OCI-LY7 (cell line): ENCODE results near the gene TCEANC2. TPM values are rescaled to one million over a fixed set of nuclear protein-coding genes. Genes with fewer than 3 reads are reported as not detected.

ENCODE experiments used
- BruUV-seq: library from RNA; stranded (reverse); fragments of 400-500 nt; replicated peaks from 2 replicates; lab custom pipeline; 2021; lab: Mats Ljungman, UMichigan
- CTCF ChIA-PET: fragments of 300-600 bp; sonication (Branson Sonifier 250); formaldehyde crosslinking; loops from one replicate; lab custom pipeline; 2022; ENCODE audit warnings: antibody characterized with exemption; ENCODE audit not compliant: unreplicated experiment; lab: Charles Lee
- POLR2A ChIA-PET: fragments of 300-600 bp; sonication (Branson Sonifier 250); formaldehyde crosslinking; loops from one replicate; lab custom pipeline; 2022; ENCODE audit warnings: antibody characterized with exemption; lab: Charles Lee
- DNase-seq: peaks from one replicate; pipeline ENCODE4 v3.0.0-alpha.2; 2015; ENCODE audit warnings: low spot score
- H2AFZ ChIP-seq: fragments of 200-600 bp; sonication (generic), shearing (Covaris generic); 2 replicates; pipeline ENCODE4 v1.6.1; 2014; ENCODE audit warnings: mild to moderate bottlenecking, antibody characterized with exemption, low read length, moderate library complexity
- H3K27ac ChIP-seq: fragments of 200-600 bp; sonication (generic); 2 replicates; pipeline ENCODE4 v1.5.1; 2014; ENCODE audit warnings: mixed run types, low read depth, mild to moderate bottlenecking, moderate library complexity, low read length, inconsistent platforms; ENCODE audit not compliant: poor library complexity, severe bottlenecking
- H3K36me3 ChIP-seq: fragments of 200-600 bp; sonication (generic); 2 replicates; pipeline ENCODE4 v1.6.1; 2014; ENCODE audit warnings: mild to moderate bottlenecking, antibody characterized with exemption, low read length, moderate library complexity, mixed read lengths; ENCODE audit not compliant: insufficient read depth
- H3K4me1 ChIP-seq: fragments of 200-600 bp; sonication (generic); 2 replicates; pipeline ENCODE4 v1.5.1; 2014; ENCODE audit warnings: mild to moderate bottlenecking, low read length; ENCODE audit not compliant: insufficient read depth, poor library complexity, severe bottlenecking
- H3K4me2 ChIP-seq: fragments of 200-600 bp; sonication (generic); 2 replicates; pipeline ENCODE4 v1.6.1; 2014; ENCODE audit warnings: mild to moderate bottlenecking, low read length
- H3K4me3 ChIP-seq: fragments of 200-600 bp; sonication (generic); 2 replicates; pipeline ENCODE4 v1.5.1; 2014; ENCODE audit warnings: mild to moderate bottlenecking, low read depth, low read length; ENCODE audit not compliant: poor library complexity, severe bottlenecking
- H3K79me2 ChIP-seq: fragments of 200-600 bp; sonication (generic); 2 replicates; pipeline ENCODE4 v1.6.1; 2016; ENCODE audit warnings: low read depth, mild to moderate bottlenecking, low read length, moderate library complexity, mixed read lengths; ENCODE audit not compliant: insufficient read depth
- H3K9me2 ChIP-seq: fragments of 200-600 bp; sonication (generic); 2 replicates; pipeline ENCODE4 v1.6.1; 2016; ENCODE audit warnings: mild to moderate bottlenecking, low read length, mixed read lengths; ENCODE audit not compliant: insufficient read depth
- H3K9me3 ChIP-seq: fragments of 200-600 bp; sonication (generic); 2 replicates; pipeline ENCODE4 v1.6.1; 2014; ENCODE audit warnings: mild to moderate bottlenecking, mixed run types, low read length, mixed read lengths
- H4K20me1 ChIP-seq: fragments of 200-600 bp; sonication (generic); 2 replicates; pipeline ENCODE4 v1.6.1; 2014; ENCODE audit warnings: mild to moderate bottlenecking, antibody characterized with exemption, low read length, moderate library complexity, mixed read lengths; ENCODE audit not compliant: insufficient read depth
- CTCF ChIP-seq: fragments of 200-600 bp; sonication (generic); conservative IDR thresholded peaks from 2 replicates; pipeline ENCODE4 v1.5.1; 2014; ENCODE audit warnings: mild to moderate bottlenecking, antibody characterized with exemption, low read length, moderate library complexity, mixed read lengths
- EZH2phosphoT487 ChIP-seq: fragments of 200-600 bp; sonication (generic); IDR thresholded peaks from 2 replicates; pipeline ENCODE4 v1.6.1; 2018; ENCODE audit warnings: low read depth, borderline replicate concordance, mild to moderate bottlenecking, mixed run types, antibody characterized with exemption, low read length, moderate library complexity, mixed read lengths
- intact Hi-C: fragments of 100-400 bp; cut with micrococcal nuclease; formaldehyde crosslinking; loops from one replicate; pipeline ENCODE4 v1.10.0; 2022; ENCODE audit not compliant: unreplicated experiment
- total RNA-seq, 2 experiments: library from RNA; depleted of rRNA in 1 of 2; stranded (reverse); fragments of >200 nt in 1 of 2; shearing (Covaris generic) in 1 of 2; gene quantifications; 2 replicates each; pipeline ENCODE4 v1.2.3, GENCODE V29; 2014 to 2022

The TCEANC2 gene
- total RNA-seq, 2 experiments from 2014 or later = 5.1 to 9.5 TPM

GRCh38 chr1:54131419-54131818, 78.0 kb downstream of the TCEANC2 start:
- H3K36me3 ChIP-seq = no peaks in the 10 kb centered on the region
- H2AFZ ChIP-seq = no peak overlapping the region
- CTCF ChIA-PET = no interaction called here
- no peaks in the 10 kb centered on the region for H3K79me2 ChIP-seq
- no peak overlapping the region for H3K4me3 ChIP-seq
- no peak overlapping the region for H3K4me2 ChIP-seq
- no peak overlapping the region for H3K27ac ChIP-seq
- no peaks in the 10 kb centered on the region for H3K9me3 ChIP-seq
- intact Hi-C loops = no loop called here
- no peak for TF ChIP-seq CTCF
- TF ChIP-seq EZH2phosphoT487 = no peak
- no peaks in the 10 kb centered on the region for H3K4me1 ChIP-seq
- no peaks in the 10 kb centered on the region for H3K9me2 ChIP-seq
- POLR2A ChIA-PET = no interaction called here
- BruUV-seq = no TSS peak
- H4K20me1 ChIP-seq = no peaks in the 10 kb centered on the region
- DNase-seq = no peak

GRCh38 chr1:54132495-54132894, 79.1 kb downstream of the TCEANC2 start:
- Histone ChIP-seq H3K4me3 (no peak overlapping the region), H3K4me2 (no peak overlapping the region), H3K27ac (no peak overlapping the region), H3K36me3 (no peaks in the 10 kb centered on the region), H2AFZ (no peak overlapping the region), H4K20me1 (no peaks in the 10 kb centered on the region), H3K4me1 (no peaks in the 10 kb centered on the region), H3K9me3 (no peaks in the 10 kb centered on the region), H3K9me2 (no peaks in the 10 kb centered on the region), H3K79me2 (no peaks in the 10 kb centered on the region)
- no peak for TF ChIP-seq CTCF
- no peak for TF ChIP-seq EZH2phosphoT487
- BruUV-seq = no TSS peak
- DNase-seq = no peak
- intact Hi-C loops = no loop called here
- POLR2A ChIA-PET = no interaction called here
- CTCF ChIA-PET = no interaction called here

GRCh38 chr1:54134295-54134694, 80.9 kb downstream of the TCEANC2 start:
- ChIA-PET POLR2A (no interaction called here), CTCF (no interaction called here)
- H3K27ac ChIP-seq = no peak overlapping the region
- H2AFZ ChIP-seq = no peak overlapping the region
- no TSS peak for BruUV-seq
- no peak overlapping the region for H3K4me3 ChIP-seq
- intact Hi-C loops = no loop called here
- no peaks in the 10 kb centered on the region for H3K36me3 ChIP-seq
- H3K4me1 ChIP-seq = no peaks in the 10 kb centered on the region
- no peak for DNase-seq
- no peaks in the 10 kb centered on the region for H3K9me2 ChIP-seq
- H3K4me2 ChIP-seq = no peak overlapping the region
- no peaks in the 10 kb centered on the region for H4K20me1 ChIP-seq
- no peak for TF ChIP-seq CTCF
- TF ChIP-seq EZH2phosphoT487 = no peak
- no peaks in the 10 kb centered on the region for H3K79me2 ChIP-seq
- no peaks in the 10 kb centered on the region for H3K9me3 ChIP-seq
